SH-SY5Y (cell line): ENCODE data around the gene EPB41L1.

Experiments used
- GATA2 ChIP-seq: IDR thresholded peaks from 2 replicates; pipeline ENCODE4 v1.6.1; 2011; ENCODE audit warnings: mild to moderate bottlenecking, low read depth, low read length
- GATA3 ChIP-seq: IDR thresholded peaks from 2 replicates; pipeline ENCODE4 v1.6.1; 2011; ENCODE audit warnings: low read depth, mild to moderate bottlenecking, low read length, moderate library complexity

DNA sequence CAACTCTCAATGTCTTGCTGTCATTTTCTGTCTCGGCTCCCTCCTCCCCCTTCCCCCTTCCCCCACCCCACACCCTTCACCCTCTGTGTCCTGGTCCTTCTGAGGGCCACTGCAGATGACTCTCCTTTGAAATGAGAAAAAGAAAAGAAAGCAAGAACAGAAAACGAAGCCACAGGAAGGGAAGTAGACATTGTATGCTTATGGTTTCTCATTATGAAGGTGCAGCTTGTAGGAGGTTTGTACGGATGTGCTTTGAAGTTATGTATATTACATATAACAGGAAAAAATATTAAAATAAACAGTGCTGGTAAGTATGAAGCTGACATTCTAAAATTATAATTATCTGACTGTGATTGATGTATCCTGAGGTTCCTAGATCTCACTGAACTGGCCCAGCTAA is 75.5 kb downstream of the EPB41L1 start:
- TF ChIP-seq GATA2: no peak
- no peak for TF ChIP-seq GATA3
